SU-DHL-6 (cell line): Measurements from ENCODE around the gene PPY.

Experiments
- EZH2phosphoT487 ChIP-seq: fragments of 200-600 bp; sonication (generic), shearing (Covaris generic); conservative IDR thresholded peaks from 2 replicates; pipeline ENCODE4 v1.6.1; 2018; ENCODE audit warnings: mild to moderate bottlenecking, antibody characterized with exemption, low read length, moderate library complexity, mixed read lengths
- TF ChIP-seq, protein P1 (sequence below): fragments of 200-600 bp; sonication (generic); IDR thresholded peaks from one replicate; pipeline ENCODE4 v1.5.1; 2017; ENCODE audit warnings: antibody characterized with exemption, mild to moderate bottlenecking, low read length, moderate library complexity; ENCODE audit not compliant: insufficient read depth, poor library complexity, severe bottlenecking

- TF ChIP-seq, protein P1, sequence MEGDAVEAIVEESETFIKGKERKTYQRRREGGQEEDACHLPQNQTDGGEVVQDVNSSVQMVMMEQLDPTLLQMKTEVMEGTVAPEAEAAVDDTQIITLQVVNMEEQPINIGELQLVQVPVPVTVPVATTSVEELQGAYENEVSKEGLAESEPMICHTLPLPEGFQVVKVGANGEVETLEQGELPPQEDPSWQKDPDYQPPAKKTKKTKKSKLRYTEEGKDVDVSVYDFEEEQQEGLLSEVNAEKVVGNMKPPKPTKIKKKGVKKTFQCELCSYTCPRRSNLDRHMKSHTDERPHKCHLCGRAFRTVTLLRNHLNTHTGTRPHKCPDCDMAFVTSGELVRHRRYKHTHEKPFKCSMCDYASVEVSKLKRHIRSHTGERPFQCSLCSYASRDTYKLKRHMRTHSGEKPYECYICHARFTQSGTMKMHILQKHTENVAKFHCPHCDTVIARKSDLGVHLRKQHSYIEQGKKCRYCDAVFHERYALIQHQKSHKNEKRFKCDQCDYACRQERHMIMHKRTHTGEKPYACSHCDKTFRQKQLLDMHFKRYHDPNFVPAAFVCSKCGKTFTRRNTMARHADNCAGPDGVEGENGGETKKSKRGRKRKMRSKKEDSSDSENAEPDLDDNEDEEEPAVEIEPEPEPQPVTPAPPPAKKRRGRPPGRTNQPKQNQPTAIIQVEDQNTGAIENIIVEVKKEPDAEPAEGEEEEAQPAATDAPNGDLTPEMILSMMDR = no peak
- no peak for TF ChIP-seq EZH2phosphoT487
Measured at GRCh38 chr17:43986225-43986981, 44.1 kb upstream of the PPY start.
